Gastrocnemius medialis (tissue), 4 donors: Measurements from ENCODE around the gene SMURF2.

Experiments used
- CTCF ChIP-seq, 5 experiments: fragments of 450-650 bp in 3 of 5; fragments of 200-600 bp in 2 of 5; sonication (generic) in 2 of 5; IDR thresholded peaks in 4 of 5; conservative IDR thresholded peaks in 1 of 5; 1 replicate in 4 of 5; 2 replicates in 1 of 5; pipeline ENCODE4 v1.5.1; 2016 to 2019; ENCODE audit warnings: antibody characterized with exemption in 5 of 5, mild to moderate bottlenecking in 3 of 5, moderate library complexity in 3 of 5
- POLR2A ChIP-seq, 2 donors: fragments of 450-650 bp; IDR thresholded peaks; one replicate each; pipeline ENCODE4 v1.6.1; 2017; ENCODE audit warnings: antibody characterized with exemption in 2 of 2, mild to moderate bottlenecking in 2 of 2, moderate library complexity in 2 of 2

DNA sequence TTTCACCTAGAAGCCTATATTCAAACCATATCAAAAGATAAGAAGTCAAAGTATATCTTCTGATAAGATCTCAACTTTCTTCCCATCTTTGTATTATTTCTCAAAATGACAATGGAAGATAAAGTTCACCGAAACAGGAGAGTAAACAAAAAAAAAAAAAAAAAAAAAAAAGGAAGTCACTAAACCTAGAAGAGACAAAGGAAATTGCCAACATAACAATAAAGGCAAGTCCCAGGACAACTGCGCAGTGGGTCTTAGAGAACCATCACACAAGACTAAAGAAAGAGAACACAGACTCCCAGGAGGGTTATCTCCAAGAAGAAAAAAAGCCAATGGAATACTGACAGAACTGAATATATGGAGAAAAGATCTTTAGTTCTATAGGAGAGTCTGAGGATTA, 65.7 kb downstream of the SMURF2 start:
- TF ChIP-seq CTCF (IDR thresholded peaks at IDR 0.05 in 4 of 5, conservative IDR thresholded peaks at IDR 0.05 in 1 of 5), result no peak
- TF ChIP-seq POLR2A (IDR thresholded peaks at IDR 0.05), result no peak
